Natural killer cell treated with Interleukin-12 subunit alpha and Interleukin-12 subunit beta and Interleukin-15 and Interleukin-18, amount 100 ng/mL, for 72 hours (primary cell): Measurements from ENCODE around the gene RANBP9. TPM values are rescaled to one million over a fixed set of nuclear protein-coding genes. Genes with fewer than 3 reads are reported as not detected.
A peak's percentile ranks its signal among the peaks of the same experiment; 100 is the strongest.

Experiments
- ATAC-seq, 2 donors: fragments of 150-1000 bp; cut with Tn5 transposase in 1 of 2; sonication (Bioruptor Pico), chemical (Tn5 transposase) in 1 of 2; 2 replicates each; pipeline ENCODE4 v1.10.0; 2021
- DNase-seq: peaks from one replicate; pipeline ENCODE4 v3.0.0; 2022; ENCODE audit warnings: low spot score
- H3K27ac Mint-ChIP-seq, 2 donors: 1 replicate in 1 of 2; 2 replicates in 1 of 2; pipeline ENCODE4 v1.8.0; 2022; ENCODE audit warnings: mixed read lengths in 2 of 2, mild to moderate bottlenecking in 1 of 2, moderate library complexity in 1 of 2
- H3K27me3 Mint-ChIP-seq, 2 donors: 1 replicate in 1 of 2; 2 replicates in 1 of 2; pipeline ENCODE4 v1.8.0; 2022; ENCODE audit warnings: mixed read lengths in 2 of 2
- H3K36me3 Mint-ChIP-seq: one replicate; pipeline ENCODE4 v1.8.0; 2022; ENCODE audit warnings: mixed read lengths
- H3K4me1 Mint-ChIP-seq, 2 donors: 1 replicate in 1 of 2; 2 replicates in 1 of 2; pipeline ENCODE4 v1.8.0; 2022; ENCODE audit warnings: low read depth in 2 of 2, mixed read lengths in 2 of 2, mild to moderate bottlenecking in 1 of 2
- H3K4me3 Mint-ChIP-seq: one replicate; pipeline ENCODE4 v1.8.0; 2022; ENCODE audit warnings: mixed read lengths
- H3K9me3 Mint-ChIP-seq: 2 replicates; pipeline ENCODE4 v1.8.0; 2022; ENCODE audit warnings: mixed read lengths
- total RNA-seq, 2 donors: library from RNA; stranded (reverse); gene quantifications; one replicate each; pipeline ENCODE4 v1.2.3, GENCODE V29; 2022

RANBP9 gene
- total RNA-seq, 2 donors from 2014 or later: 49.2 to 61.1 TPM

- Mint-ChIP-seq H3K4me3 (no peak overlapping the region), H3K27ac (peak overlapping the region in 1 of 2 donors; percentile 31), H3K36me3 (no peaks in the 10 kb centered on the region), H3K27me3 (peaks cover 0 to 2% of the 10 kb centered on the region in 2 donors), H3K4me1 (peaks cover 16 to 18% of the 10 kb centered on the region in 2 donors), H3K9me3 (no peaks in the 10 kb centered on the region)
- DNase-seq: no peak
- ATAC-seq: no peak
These were observed 13.4 kb upstream of the RANBP9 start for GRCh38 chr6:13725052-13725451.

- no peak for DNase-seq
- Mint-ChIP-seq H3K4me3 (no peak overlapping the region), H3K9me3 (no peaks in the 10 kb centered on the region), H3K4me1 (peaks cover 16 to 20% of the 10 kb centered on the region in 2 donors), H3K27me3 (peaks cover 0 to 2% of the 10 kb centered on the region in 2 donors), H3K36me3 (no peaks in the 10 kb centered on the region), H3K27ac (peak overlapping the region in 1 of 2 donors; percentile 13)
- ATAC-seq: no peak
These were observed 12.5 kb upstream of the RANBP9 start for GRCh38 chr6:13724182-13724581.

- Mint-ChIP-seq H3K4me3 (no peak overlapping the region), H3K36me3 (peaks cover 6% of the 10 kb centered on the region), H3K27ac (no peak overlapping the region), H3K9me3 (peaks cover 4% of the 10 kb centered on the region), H3K27me3 (peaks cover 0 to 2% of the 10 kb centered on the region in 2 donors), H3K4me1 (peaks cover 21 to 24% of the 10 kb centered on the region in 2 donors)
- ATAC-seq (no peak), DNase-seq (no peak)
These were observed 11.2 kb upstream of the RANBP9 start for GRCh38 chr6:13722880-13723279.

DNA sequence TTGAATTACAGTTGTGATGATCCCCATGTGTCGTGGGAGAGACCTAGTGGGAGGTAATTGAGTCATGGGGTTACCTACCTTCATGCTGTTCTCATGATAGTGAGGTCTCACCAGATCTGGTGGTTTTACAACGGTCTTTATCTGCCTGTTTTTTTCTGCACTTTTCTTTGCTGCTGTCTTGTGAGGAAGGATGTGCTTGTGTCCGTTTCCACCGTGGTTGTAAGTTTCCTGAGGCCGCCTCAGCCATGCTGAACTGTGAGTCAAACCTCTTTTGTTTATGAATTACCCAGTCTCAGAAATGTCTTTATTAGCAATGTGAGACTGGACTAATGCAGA, 6.5 kb upstream of the RANBP9 start:
- H3K27ac Mint-ChIP-seq: peak overlapping the region in 1 of 2 donors; percentile 70
- DNase-seq: no peak
- H3K9me3 Mint-ChIP-seq: peaks cover 8% of the 10 kb centered on the region
- H3K4me1 Mint-ChIP-seq: peaks cover 29 to 31% of the 10 kb centered on the region in 2 donors
- no peaks in the 10 kb centered on the region for H3K27me3 Mint-ChIP-seq
- H3K36me3 Mint-ChIP-seq: peaks cover 21% of the 10 kb centered on the region
- no peak for ATAC-seq
- peak overlapping the region; percentile 50 for H3K4me3 Mint-ChIP-seq

DNA sequence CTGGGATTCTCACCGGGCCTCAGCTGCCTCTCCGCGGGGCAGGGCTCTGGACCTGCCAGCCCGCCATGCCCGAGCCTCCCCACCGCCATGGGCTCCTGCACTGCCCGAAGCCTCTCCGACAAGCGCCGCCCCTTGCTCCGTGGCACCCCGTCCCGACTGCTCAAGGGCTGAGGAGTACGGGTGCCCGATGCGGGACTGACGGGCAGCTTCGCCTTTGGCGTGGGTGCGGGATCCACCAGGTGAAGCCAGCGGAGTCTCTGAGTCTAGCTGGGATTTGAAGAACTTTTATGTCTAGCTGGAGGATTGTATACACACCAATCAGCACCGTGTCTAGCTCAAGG, 5.3 kb upstream of the RANBP9 start:
- Mint-ChIP-seq H3K9me3 (peaks cover 8% of the 10 kb centered on the region), H3K27me3 (no peaks in the 10 kb centered on the region), H3K36me3 (peaks cover 21% of the 10 kb centered on the region), H3K4me3 (no peak overlapping the region), H3K4me1 (peaks cover 36% of the 10 kb centered on the region in 2 donors), H3K27ac (no peak overlapping the region)
- DNase-seq: no peak
- no peak for ATAC-seq

DNA sequence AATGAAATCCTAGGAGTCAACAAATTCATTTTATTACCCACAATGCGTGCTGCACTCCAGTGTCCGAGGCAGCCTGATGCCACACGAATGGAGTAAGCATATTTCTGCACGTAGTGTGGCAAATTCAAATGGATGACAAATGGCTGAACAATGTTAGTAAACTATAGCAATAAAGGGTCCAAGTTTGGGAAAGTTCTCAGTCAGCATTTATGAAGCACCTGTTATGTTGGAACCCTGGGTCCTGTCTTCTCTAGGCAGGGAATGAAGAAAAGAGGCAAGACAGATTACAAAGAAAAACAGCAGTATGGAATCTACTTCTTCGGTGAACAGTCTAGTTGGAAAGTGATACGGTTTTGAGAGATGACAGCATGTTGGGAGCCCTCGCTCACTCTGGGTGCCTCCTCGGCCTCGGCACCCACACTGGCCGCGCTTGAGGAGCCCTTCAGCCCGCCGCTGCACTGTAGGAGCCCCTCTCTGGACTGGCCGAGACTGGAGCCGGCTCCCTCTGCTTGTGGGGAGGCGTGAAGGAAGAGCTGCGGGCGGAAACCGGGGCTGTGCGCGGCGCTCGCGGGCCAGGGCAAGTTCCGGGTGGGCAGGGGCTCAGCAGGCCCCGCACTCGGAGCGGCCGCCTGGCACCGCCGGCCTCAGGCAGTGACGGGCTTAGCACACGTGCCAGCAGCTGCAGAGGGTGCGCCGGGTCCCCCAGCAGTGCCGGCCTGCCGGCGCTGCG, 4.8 kb upstream of the RANBP9 start:
- Mint-ChIP-seq H3K9me3 (peaks cover 8% of the 10 kb centered on the region), H3K27me3 (no peaks in the 10 kb centered on the region), H3K36me3 (peaks cover 21% of the 10 kb centered on the region), H3K4me1 (peaks cover 36% of the 10 kb centered on the region in 2 donors), H3K4me3 (no peak overlapping the region), H3K27ac (peak overlapping the region; percentile 65 to 83)
- ATAC-seq (no peak), DNase-seq (no peak)

DNA sequence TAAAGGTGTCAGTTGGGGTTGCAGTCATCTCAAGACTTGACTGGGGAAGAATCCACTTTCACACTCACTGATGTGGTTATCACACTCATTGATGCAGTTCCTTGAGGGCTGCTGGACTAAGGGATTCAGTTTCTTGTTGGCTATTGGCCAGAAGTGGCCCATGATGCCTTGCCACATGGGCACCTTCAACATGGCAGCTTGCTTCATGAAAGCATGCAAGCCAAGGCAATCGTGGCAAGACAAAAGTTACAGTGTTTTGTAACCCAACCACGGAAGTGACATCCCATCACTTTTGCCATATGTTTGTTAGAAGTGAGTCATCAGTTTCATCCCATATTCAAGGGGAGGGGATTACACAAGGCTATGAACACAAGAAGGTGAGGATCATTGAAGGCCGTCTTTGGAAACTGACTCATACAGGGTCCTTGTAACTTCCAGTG, 3.8 kb upstream of the RANBP9 start:
- Mint-ChIP-seq H3K4me1 (peaks cover 37% of the 10 kb centered on the region in 2 donors), H3K27me3 (no peaks in the 10 kb centered on the region), H3K9me3 (peaks cover 8% of the 10 kb centered on the region), H3K36me3 (peaks cover 21% of the 10 kb centered on the region), H3K4me3 (peak overlapping the region; percentile 78), H3K27ac (peak overlapping the region; percentile 65 to 83)
- ATAC-seq (peak; percentile 45 to 48), DNase-seq (peak; percentile 68)

GRCh38 chr6:13712599-13712898, 914 bp upstream of the RANBP9 start:
- Mint-ChIP-seq H3K4me3 (peak overlapping the region; percentile 89), H3K9me3 (peaks cover 2% of the 10 kb centered on the region)

GRCh38 chr6:13711324-13711732, 307 bp downstream of the RANBP9 start:
- peaks cover 10% of the 10 kb centered on the region for H3K36me3 Mint-ChIP-seq
- H3K27me3 Mint-ChIP-seq: no peaks in the 10 kb centered on the region
- H3K4me1 Mint-ChIP-seq: peaks cover 50 to 60% of the 10 kb centered on the region in 2 donors
- H3K4me3 Mint-ChIP-seq: peak overlapping the region; percentile 55
- DNase-seq: peak; percentile 89
- ATAC-seq: peak; percentile 77 to 85
- no peak overlapping the region for H3K27ac Mint-ChIP-seq
- H3K9me3 Mint-ChIP-seq: no peaks in the 10 kb centered on the region

More at GRCh38 chr6:13712599-13712898, 914 bp upstream of the RANBP9 start:
- DNase-seq (no peak), ATAC-seq (no peak)
- Mint-ChIP-seq H3K27ac (peak overlapping the region; percentile 94), H3K36me3 (peaks cover 14% of the 10 kb centered on the region), H3K27me3 (no peaks in the 10 kb centered on the region), H3K4me1 (peaks cover 51 to 61% of the 10 kb centered on the region in 2 donors)

GRCh38 chr6:13710552-13711323, 897 bp downstream of the RANBP9 start:
- Mint-ChIP-seq H3K27ac (peak overlapping the region; percentile 68 to 91), H3K4me1 (peaks cover 47 to 54% of the 10 kb centered on the region in 2 donors), H3K9me3 (no peaks in the 10 kb centered on the region), H3K27me3 (no peaks in the 10 kb centered on the region), H3K36me3 (peaks cover 5% of the 10 kb centered on the region), H3K4me3 (peak overlapping the region; percentile 93)
- DNase-seq: peak; percentile 66
- ATAC-seq: peak; percentile 0 to 1

GRCh38 chr6:13709689-13710551, 1.7 kb downstream of the RANBP9 start:
- no peak for ATAC-seq
- H3K27me3 Mint-ChIP-seq: no peaks in the 10 kb centered on the region
- no peaks in the 10 kb centered on the region for H3K36me3 Mint-ChIP-seq
- no peak for DNase-seq
- peak overlapping the region; percentile 68 to 91 for H3K27ac Mint-ChIP-seq
- H3K4me3 Mint-ChIP-seq: peak overlapping the region; percentile 93
- no peaks in the 10 kb centered on the region for H3K9me3 Mint-ChIP-seq
- peaks cover 38 to 46% of the 10 kb centered on the region in 2 donors for H3K4me1 Mint-ChIP-seq

GRCh38 chr6:13708736-13709135, 2.9 kb downstream of the RANBP9 start:
- DNase-seq: no peak
- Mint-ChIP-seq H3K36me3 (no peaks in the 10 kb centered on the region), H3K9me3 (no peaks in the 10 kb centered on the region), H3K4me3 (peak overlapping the region; percentile 93), H3K4me1 (peaks cover 34 to 45% of the 10 kb centered on the region in 2 donors), H3K27me3 (no peaks in the 10 kb centered on the region), H3K27ac (peak overlapping the region; percentile 68 to 91)
- ATAC-seq: no peak

DNA sequence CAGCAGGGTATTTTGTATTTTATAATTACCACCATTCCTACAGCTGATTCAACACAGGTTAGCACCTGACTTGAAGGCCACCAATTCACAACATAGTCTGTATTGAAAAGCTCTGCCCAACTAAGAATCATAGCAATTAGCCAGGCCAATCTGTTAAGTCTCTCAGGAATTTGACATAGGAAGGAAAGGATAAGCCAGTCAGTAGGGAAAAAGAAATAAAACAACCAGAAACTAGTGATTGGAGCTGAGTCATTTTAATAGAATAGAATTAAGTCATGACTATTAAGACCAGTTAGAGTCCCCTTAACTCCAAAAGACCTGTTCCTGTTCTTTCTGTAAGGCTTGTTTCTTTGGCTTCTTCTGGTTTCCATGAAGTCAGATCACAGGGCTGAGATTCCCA, 8.1 kb downstream of the RANBP9 start:
- H3K9me3 Mint-ChIP-seq: no peaks in the 10 kb centered on the region
- DNase-seq (no peak), ATAC-seq (no peak)
- no peaks in the 10 kb centered on the region for H3K36me3 Mint-ChIP-seq
- peaks cover 24 to 27% of the 10 kb centered on the region in 2 donors for H3K4me1 Mint-ChIP-seq
- H3K27me3 Mint-ChIP-seq: no peaks in the 10 kb centered on the region
- no peak overlapping the region for H3K4me3 Mint-ChIP-seq
- no peak overlapping the region for H3K27ac Mint-ChIP-seq
